Ramos (cell line): ENCODE data around the gene SDF2L1.
"Not testable (repeated sequence)": the region's sequence is repeated elsewhere in the genome, so short reads cannot be mapped to it uniquely, and the experiment has no call there.

ENCODE experiments used
- in situ Hi-C: fragments of 300-500 bp; cut with MboI; formaldehyde crosslinking; loops from one replicate; pipeline ENCODE4 v1.14.3; 2022; ENCODE audit warnings: low sequenced_read_pairs; ENCODE audit not compliant: unreplicated experiment

SDF2L1 gene

GRCh38 chr22:21683401-21683811, 41.3 kb downstream of the SDF2L1 start:
- in situ Hi-C loops, result no loop called here

GRCh38 chr22:21684492-21685163, 42.5 kb downstream of the SDF2L1 start:
- in situ Hi-C loops, result no loop called here

GRCh38 chr22:21685164-21685513, 43.0 kb downstream of the SDF2L1 start:
- in situ Hi-C loops, result no loop called here

GRCh38 chr22:21686193-21686608, 44.1 kb downstream of the SDF2L1 start:
- in situ Hi-C loops, result no loop called here

- in situ Hi-C loops, result no loop called here
Observed at GRCh38 chr22:21686634-21687393, 44.7 kb downstream of the SDF2L1 start.

- in situ Hi-C loops, result no loop called here
Observed at GRCh38 chr22:21687685-21688259, 45.7 kb downstream of the SDF2L1 start.

- in situ Hi-C loops, result no loop called here
Observed at GRCh38 chr22:21688341-21688705, 46.2 kb downstream of the SDF2L1 start.

- in situ Hi-C loops, result no loop called here
Observed at GRCh38 chr22:21688706-21689381, 46.7 kb downstream of the SDF2L1 start.

- in situ Hi-C loops, result no loop called here
Observed at GRCh38 chr22:21690401-21690801, 48.3 kb downstream of the SDF2L1 start.

GRCh38 chr22:21691816-21692215, 49.7 kb downstream of the SDF2L1 start:
- in situ Hi-C loops, result no loop called here

GRCh38 chr22:21692856-21693255, 50.8 kb downstream of the SDF2L1 start:
- in situ Hi-C loops, result not testable (repeated sequence)

- in situ Hi-C loops, result no loop called here
Observed at GRCh38 chr22:21693333-21693998, 51.4 kb downstream of the SDF2L1 start.
